ENCODE measurements around the gene XDH.

The XDH gene

GRCh38 chr2:31312898-31313297 is 101.6 kb downstream of the XDH start:
- Histone ChIP-seq H3K27me3 (no peaks in the 10 kb centered on the region), H3K4me1 (no peaks in the 10 kb centered on the region), H3K4me3 (ENCODE audit: low read depth, low read length) (no peak overlapping the region), H3K36me3 (no peaks in the 10 kb centered on the region), H3K9me3 (no peaks in the 10 kb centered on the region)
- TF ChIP-seq CTCF (IDR thresholded peaks at IDR 0.05; ENCODE audit: low read depth, low read length) = no peak
- DNase-seq = no peak

DNA sequence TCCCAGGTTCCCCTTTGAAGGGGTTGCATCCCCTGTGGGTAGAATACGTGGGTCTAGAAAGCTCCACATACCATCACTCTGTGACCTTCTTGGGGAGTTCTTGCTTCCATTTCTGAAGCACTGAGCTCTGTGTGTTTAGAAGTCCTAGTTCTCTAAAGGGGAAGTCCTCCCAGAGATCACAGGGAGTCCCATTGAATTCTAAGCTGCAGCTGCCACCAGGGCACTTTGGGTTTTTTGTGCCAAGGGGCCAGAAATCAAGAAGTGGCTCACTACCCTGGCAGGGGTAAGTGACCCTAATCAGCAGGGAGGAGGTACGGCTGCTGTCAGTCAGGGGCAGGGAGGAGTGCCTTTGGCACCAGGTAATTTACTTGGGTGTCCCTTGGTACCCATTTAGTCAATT is 109.7 kb downstream of the XDH start:
- no peaks in the 10 kb centered on the region for H3K27me3 ChIP-seq
- no peak for DNase-seq
- no peak overlapping the region for H3K4me3 ChIP-seq (ENCODE audit: low read depth, low read length)
- no peaks in the 10 kb centered on the region for H3K9me3 ChIP-seq
- no peak for TF ChIP-seq CTCF (IDR thresholded peaks at IDR 0.05; ENCODE audit: low read depth, low read length)
- H3K36me3 ChIP-seq = no peaks in the 10 kb centered on the region
- no peaks in the 10 kb centered on the region; the same call in 1 of the 2 replicates for H3K4me1 ChIP-seq

GRCh38 chr2:31302940-31303563 is 111.5 kb downstream of the XDH start:
- Histone ChIP-seq H3K27me3 (no peaks in the 10 kb centered on the region), H3K9me3 (no peaks in the 10 kb centered on the region), H3K36me3 (no peaks in the 10 kb centered on the region), H3K4me1 (no peaks in the 10 kb centered on the region; the same call in 1 of the 2 replicates), H3K4me3 (ENCODE audit: low read depth, low read length) (no peak overlapping the region)
- no peak for TF ChIP-seq CTCF (IDR thresholded peaks at IDR 0.05; ENCODE audit: low read depth, low read length)
- peak; percentile 23 for DNase-seq

DNA sequence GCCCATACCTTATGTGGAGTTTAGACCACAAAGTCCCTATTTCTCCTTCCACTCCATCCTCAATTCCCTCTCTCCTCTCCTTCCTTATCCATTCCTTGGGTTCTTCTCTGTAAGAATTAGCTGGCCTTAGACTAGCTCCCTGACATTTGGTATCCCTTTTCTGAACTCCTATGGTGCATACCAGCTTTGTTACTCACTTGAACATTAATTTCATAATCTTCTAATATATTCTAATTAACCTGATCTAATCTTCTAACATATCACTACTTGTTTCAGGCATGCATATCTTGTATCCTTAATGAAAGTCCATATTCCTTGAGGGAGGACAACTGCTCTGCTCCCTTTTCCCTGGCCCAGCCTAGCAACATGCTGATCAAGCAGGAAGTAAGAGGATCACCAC is 114.2 kb downstream of the XDH start:
- Histone ChIP-seq H3K4me3 (ENCODE audit: low read depth, low read length) (no peak overlapping the region), H3K36me3 (no peaks in the 10 kb centered on the region), H3K9me3 (no peaks in the 10 kb centered on the region), H3K4me1 (no peaks in the 10 kb centered on the region; the same call in 1 of the 2 replicates), H3K27me3 (no peaks in the 10 kb centered on the region)
- no peak for DNase-seq
- TF ChIP-seq CTCF (IDR thresholded peaks at IDR 0.05; ENCODE audit: low read depth, low read length) = no peak

- Histone ChIP-seq H3K36me3 (no peaks in the 10 kb centered on the region), H3K4me3 (ENCODE audit: low read depth, low read length) (no peak overlapping the region), H3K4me1 (no peaks in the 10 kb centered on the region; the same call in 1 of the 2 replicates), H3K27me3 (no peaks in the 10 kb centered on the region), H3K9me3 (no peaks in the 10 kb centered on the region)
- TF ChIP-seq CTCF (IDR thresholded peaks at IDR 0.05; ENCODE audit: low read depth, low read length) = no peak
- DNase-seq = no peak
Measured at GRCh38 chr2:31299547-31299946, 115.0 kb downstream of the XDH start.

DNA sequence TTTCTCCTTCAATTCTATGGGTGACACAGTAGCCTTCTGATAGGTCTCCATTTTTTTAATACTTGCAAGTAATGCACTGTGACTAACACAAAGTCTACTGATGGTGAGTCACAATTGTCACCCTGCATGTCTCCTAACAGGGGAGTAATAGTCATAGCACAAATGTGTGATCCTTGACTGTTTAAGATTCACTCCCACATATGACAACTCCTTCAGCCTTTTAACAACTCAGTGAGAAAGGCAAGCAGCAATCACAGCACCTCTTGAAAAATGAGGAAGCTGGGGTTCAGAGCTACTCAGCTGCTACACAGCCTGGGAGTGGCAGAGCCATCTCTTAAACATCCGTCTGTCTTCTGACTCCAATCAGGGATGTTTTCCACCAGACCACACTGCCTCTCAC is 116.8 kb downstream of the XDH start:
- Histone ChIP-seq H3K4me3 (ENCODE audit: low read depth, low read length) (no peak overlapping the region), H3K36me3 (no peaks in the 10 kb centered on the region), H3K27me3 (no peaks in the 10 kb centered on the region), H3K9me3 (no peaks in the 10 kb centered on the region), H3K4me1 (no peaks in the 10 kb centered on the region; the same call in 1 of the 2 replicates)
- no peak for DNase-seq
- no peak for TF ChIP-seq CTCF (IDR thresholded peaks at IDR 0.05; ENCODE audit: low read depth, low read length)

Measured in BE2C (cell line).